Measurements from ENCODE around the gene OR10A5. TPM values are rescaled to one million over a fixed set of nuclear protein-coding genes. Genes with fewer than 3 reads are reported as not detected.

OR10A5 gene
- total and polyA plus RNA-seq, 2 of the 8 experiments (the other 6 are each of a cell fraction or from before 2014, with no cell fraction given), result not detected

- H3K27ac ChIP-seq (ENCODE audit: low read depth, low read length), result no peak overlapping the region
- no peak overlapping the region for H2AFZ ChIP-seq (ENCODE audit: low read length)
- H2AK5ac ChIP-seq (ENCODE audit: low read depth, low read length), result no peak overlapping the region
- no peak overlapping the region for H2BK120ac ChIP-seq (replicated peaks; ENCODE audit: low read depth, low read length)
- no peak overlapping the region for H3K9ac ChIP-seq (replicated peaks in 1 of 4; ENCODE audit: extremely low read depth in 1 of 4, low read depth in 3 of 4, low read length in 3 of 4)
- no peak overlapping the region for H2BK20ac ChIP-seq (ENCODE audit: low read length)
- FAIRE-seq (no peak), DNase-seq (ENCODE audit: low read depth in 1 of 2, low spot score in 2 of 2) (no peak)
- no peak overlapping the region for H3K56ac ChIP-seq (replicated peaks; ENCODE audit: insufficient read length, low read depth, low read length)
- H3K4me3 ChIP-seq (ENCODE audit: extremely low read depth in 1 of 4, insufficient read depth in 2 of 4, low read depth in 3 of 4, low read length in 4 of 4), result no peak overlapping the region
- no peaks in the 10 kb centered on the region for H4K20me1 ChIP-seq (replicated peaks in 1 of 2; ENCODE audit: control insufficient read depth in 1 of 2, insufficient read depth in 2 of 2, low read length in 2 of 2)
- H3K36me3 ChIP-seq (ENCODE audit: control insufficient read depth in 2 of 4, insufficient read depth in 4 of 4, low read length in 3 of 4), result no peaks in the 10 kb centered on the region
- H3K23me2 ChIP-seq (ENCODE audit: low read depth, low read length), result no peaks in the 10 kb centered on the region
- H3K79me2 ChIP-seq (ENCODE audit: control insufficient read depth in 1 of 2, insufficient read depth in 2 of 2, low read length in 2 of 2), result no peaks in the 10 kb centered on the region
- H3K18ac ChIP-seq (ENCODE audit: extremely low read depth, low read length), result no peak overlapping the region
- H4K91ac ChIP-seq (replicated peaks; ENCODE audit: insufficient read length, low read length), result no peak overlapping the region
- no peak overlapping the region for H3K4me2 ChIP-seq (ENCODE audit: insufficient read depth in 1 of 2, low read depth in 2 of 2, low read length in 2 of 2)
- H3K14ac ChIP-seq (ENCODE audit: insufficient read length), result no peak overlapping the region
- H3K79me1 ChIP-seq (ENCODE audit: low read depth, low read length), result no peaks in the 10 kb centered on the region
- POLR2A ChIA-PET (ENCODE audit: partially characterized antibody), result interaction anchor here (1.1 kb wide), 1 partner anchor 10 kb away, joined by 4 read pairs; no protein-coding TSS in a partner anchor
- H3K4ac ChIP-seq (replicated peaks; ENCODE audit: insufficient read length, low read depth, low read length), result no peak overlapping the region
- H3K23ac ChIP-seq (ENCODE audit: insufficient read length), result no peak overlapping the region
- WGBS, 2 experiments (ENCODE audit: extremely low coverage in 1 of 2, insufficient coverage in 1 of 2, insufficient read length in 1 of 2, insufficient replicate concordance in 2 of 2, low coverage in 1 of 2, low lambda C conversion rate in 2 of 2, missing lambda C conversion rate in 1 of 2), result 81% methylated on average over 1 of the region's 1 CpG; no CpG with 5 or more reads in 1 of the 2 experiments
- CTCF ChIA-PET (ENCODE audit: partially characterized antibody), result interaction anchor here (0.6 to 1.7 kb wide), 4 partner anchors 11 to 1190 kb away, joined by 3 to 5 read pairs (median 4); partner anchors contain the start of genes OR10A4 and OR2AG2
- no peak overlapping the region for H4K5ac ChIP-seq (ENCODE audit: insufficient read length, low read depth, low read length)
- H3K27me3 ChIP-seq (replicated peaks in 1 of 4; ENCODE audit: control insufficient read depth in 3 of 4, extremely low read depth in 1 of 4, insufficient read depth in 3 of 4, low read length in 3 of 4), result no peaks in the 10 kb centered on the region
- H2BK12ac ChIP-seq (ENCODE audit: low read depth, low read length), result no peak overlapping the region
- H3K4me1 ChIP-seq (replicated peaks in 1 of 4; ENCODE audit: control insufficient read depth in 3 of 4, insufficient read depth in 4 of 4, low read length in 3 of 4), result no peaks in the 10 kb centered on the region
- H3K9me3 ChIP-seq (ENCODE audit: insufficient read depth in 2 of 2, low read depth in 1 of 2, low read length in 1 of 2), result no peaks in the 10 kb centered on the region
- no peak overlapping the region for H4K8ac ChIP-seq (ENCODE audit: extremely low read depth, insufficient read depth, low read length)
- no peak overlapping the region for H2BK5ac ChIP-seq (ENCODE audit: low read depth, low read length)
- no peak overlapping the region for H2BK15ac ChIP-seq (ENCODE audit: low read length)
- TF ChIP-seq TAF1 (IDR thresholded peaks at IDR 0.05; ENCODE audit: low read depth, low read length) (no peak), NANOG (IDR thresholded peaks at IDR 0.05; ENCODE audit: insufficient read depth, low read depth, low read length, poor library complexity, severe bottlenecking) (no peak), POU5F1 (IDR thresholded peaks at IDR 0.05; ENCODE audit: low read depth, low read length) (no peak), HDAC6 (IDR thresholded peaks at IDR 0.05; ENCODE audit: low read depth, low read length) (no peak), POLR2A (IDR thresholded peaks at IDR 0.05; ENCODE audit: control extremely low read depth in 1 of 2, low read depth in 2 of 2, low read length in 2 of 2) (no peak), CHD2 (IDR thresholded peaks at IDR 0.05; ENCODE audit: low read length) (no peak), NRF1 (IDR thresholded peaks at IDR 0.05; ENCODE audit: low read depth, low read length) (no peak), POLR2AphosphoS5 (IDR thresholded peaks at IDR 0.05; ENCODE audit: low read depth, low read length) (no peak), ATF2 (IDR thresholded peaks at IDR 0.05; ENCODE audit: low read length) (no peak), BCL11A (IDR thresholded peaks at IDR 0.05; ENCODE audit: low read depth in 2 of 2, low read length in 2 of 2) (no peak), GABPA (IDR thresholded peaks at IDR 0.05; ENCODE audit: borderline replicate concordance, insufficient read depth, low read length) (no peak), KDM1A (IDR thresholded peaks at IDR 0.05; ENCODE audit: borderline replicate concordance, low read length) (no peak), RNF2 (IDR thresholded peaks at IDR 0.05; ENCODE audit: borderline replicate concordance, low read depth, low read length, missing control alignments, poor library complexity, severe bottlenecking) (no peak)
Observed at GRCh38 chr11:6864438-6864837, 19.0 kb downstream of the OR10A5 start.

Data from H1 (cell line).